ENCODE data around the gene KCNIP1. TPM values are rescaled to one million over a fixed set of nuclear protein-coding genes. Genes with fewer than 3 reads are reported as not detected.

Gene KCNIP1
- total RNA-seq, 2 donors from 2014 or later = not detected

DNA sequence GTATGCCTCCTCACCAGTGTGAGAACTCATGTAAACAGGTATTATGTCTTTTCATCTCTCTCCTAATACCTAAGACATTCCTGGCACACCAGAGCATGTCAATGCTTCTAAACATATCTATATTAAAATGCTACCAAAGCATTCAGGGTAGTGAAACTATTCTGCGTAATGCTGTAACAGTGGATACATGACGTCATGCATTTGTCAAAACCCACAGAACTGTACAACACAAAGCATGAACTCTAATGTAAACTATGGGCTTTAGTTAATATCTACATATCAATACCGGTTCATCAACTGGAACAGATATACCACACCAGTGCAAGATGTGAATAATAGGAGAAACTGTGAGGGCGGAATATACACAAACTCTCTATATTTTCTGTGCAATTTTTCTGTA is 207.5 kb downstream of the KCNIP1 start:
- Mint-ChIP-seq H3K36me3 (ENCODE audit: low read depth) (no peaks in the 10 kb centered on the region), H3K4me1 (no peaks in the 10 kb centered on the region), H3K27ac (no peak overlapping the region), H3K4me3 (no peak overlapping the region), H3K9me3 (peaks cover 7% of the 10 kb centered on the region), H3K27me3 (ENCODE audit: insufficient read depth) (no peaks in the 10 kb centered on the region)
- Histone ChIP-seq H3K4me3 (ENCODE audit: low read length) (no peak overlapping the region), H3K9ac (ENCODE audit: extremely low read depth, low read length, poor library complexity, severe bottlenecking) (no peak overlapping the region), H3K4me1 (ENCODE audit: control insufficient read depth, insufficient read depth, low read length) (no peaks in the 10 kb centered on the region), H3K27ac (ENCODE audit: low read depth, low read length) (no peak overlapping the region), H3K27me3 (ENCODE audit: control insufficient read depth, insufficient read depth, low read length, poor library complexity, severe bottlenecking) (no peaks in the 10 kb centered on the region), H3K9me3 (ENCODE audit: control insufficient read depth, low read length) (no peaks in the 10 kb centered on the region), H3K36me3 (ENCODE audit: control insufficient read depth, insufficient read depth, low read length) (no peaks in the 10 kb centered on the region)
- 67% methylated on average over 4 of the region's 4 CpGs; no CpG with 5 or more reads in 1 of the 2 experiments for WGBS, 2 experiments (ENCODE audit: insufficient coverage in 1 of 2, insufficient read length in 1 of 2)
- TF ChIP-seq, protein P1, sequence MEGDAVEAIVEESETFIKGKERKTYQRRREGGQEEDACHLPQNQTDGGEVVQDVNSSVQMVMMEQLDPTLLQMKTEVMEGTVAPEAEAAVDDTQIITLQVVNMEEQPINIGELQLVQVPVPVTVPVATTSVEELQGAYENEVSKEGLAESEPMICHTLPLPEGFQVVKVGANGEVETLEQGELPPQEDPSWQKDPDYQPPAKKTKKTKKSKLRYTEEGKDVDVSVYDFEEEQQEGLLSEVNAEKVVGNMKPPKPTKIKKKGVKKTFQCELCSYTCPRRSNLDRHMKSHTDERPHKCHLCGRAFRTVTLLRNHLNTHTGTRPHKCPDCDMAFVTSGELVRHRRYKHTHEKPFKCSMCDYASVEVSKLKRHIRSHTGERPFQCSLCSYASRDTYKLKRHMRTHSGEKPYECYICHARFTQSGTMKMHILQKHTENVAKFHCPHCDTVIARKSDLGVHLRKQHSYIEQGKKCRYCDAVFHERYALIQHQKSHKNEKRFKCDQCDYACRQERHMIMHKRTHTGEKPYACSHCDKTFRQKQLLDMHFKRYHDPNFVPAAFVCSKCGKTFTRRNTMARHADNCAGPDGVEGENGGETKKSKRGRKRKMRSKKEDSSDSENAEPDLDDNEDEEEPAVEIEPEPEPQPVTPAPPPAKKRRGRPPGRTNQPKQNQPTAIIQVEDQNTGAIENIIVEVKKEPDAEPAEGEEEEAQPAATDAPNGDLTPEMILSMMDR (conservative IDR thresholded peaks at IDR 0.05) = no peak
- no peak for DNase-seq

DNA sequence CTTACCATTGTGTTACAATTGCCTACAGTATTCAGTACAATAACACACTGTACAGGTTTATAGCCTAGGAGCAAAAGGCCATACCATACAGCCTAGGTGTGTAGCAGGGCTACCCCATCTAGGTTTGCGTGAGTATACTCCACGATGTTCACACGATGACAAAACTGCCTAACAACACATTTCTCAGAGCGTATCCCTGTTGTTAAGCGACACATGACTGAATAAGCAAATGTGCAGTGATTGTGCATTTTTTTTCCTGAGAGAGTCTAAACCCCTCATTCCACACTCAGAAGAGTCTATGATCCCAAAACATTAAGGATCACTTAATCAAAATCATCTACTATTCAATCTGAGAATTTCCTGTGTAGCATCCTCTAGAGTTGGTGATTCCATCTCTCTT is 211.3 kb downstream of the KCNIP1 start:
- H3K9me3 Mint-ChIP-seq = peaks cover 6% of the 10 kb centered on the region
- no peak overlapping the region for H3K27ac Mint-ChIP-seq
- 91 to 97% methylated on average over 5 of the region's 5 CpGs for WGBS, 2 experiments (ENCODE audit: insufficient coverage in 1 of 2, insufficient read length in 1 of 2)
- TF ChIP-seq, protein P1 (conservative IDR thresholded peaks at IDR 0.05) = no peak
- H3K36me3 Mint-ChIP-seq (ENCODE audit: low read depth) = no peaks in the 10 kb centered on the region
- Histone ChIP-seq H3K27me3 (ENCODE audit: control insufficient read depth, insufficient read depth, low read length, poor library complexity, severe bottlenecking) (no peaks in the 10 kb centered on the region), H3K4me1 (ENCODE audit: control insufficient read depth, insufficient read depth, low read length) (no peaks in the 10 kb centered on the region), H3K9me3 (ENCODE audit: control insufficient read depth, low read length) (no peaks in the 10 kb centered on the region), H3K27ac (ENCODE audit: low read depth, low read length) (no peak overlapping the region), H3K4me3 (ENCODE audit: low read length) (no peak overlapping the region), H3K36me3 (ENCODE audit: control insufficient read depth, insufficient read depth, low read length) (no peaks in the 10 kb centered on the region), H3K9ac (ENCODE audit: extremely low read depth, low read length, poor library complexity, severe bottlenecking) (no peak overlapping the region)
- peaks cover under 1% of the 10 kb centered on the region for H3K27me3 Mint-ChIP-seq (ENCODE audit: insufficient read depth)
- no peaks in the 10 kb centered on the region for H3K4me1 Mint-ChIP-seq
- DNase-seq = no peak
- H3K4me3 Mint-ChIP-seq = no peak overlapping the region

DNA sequence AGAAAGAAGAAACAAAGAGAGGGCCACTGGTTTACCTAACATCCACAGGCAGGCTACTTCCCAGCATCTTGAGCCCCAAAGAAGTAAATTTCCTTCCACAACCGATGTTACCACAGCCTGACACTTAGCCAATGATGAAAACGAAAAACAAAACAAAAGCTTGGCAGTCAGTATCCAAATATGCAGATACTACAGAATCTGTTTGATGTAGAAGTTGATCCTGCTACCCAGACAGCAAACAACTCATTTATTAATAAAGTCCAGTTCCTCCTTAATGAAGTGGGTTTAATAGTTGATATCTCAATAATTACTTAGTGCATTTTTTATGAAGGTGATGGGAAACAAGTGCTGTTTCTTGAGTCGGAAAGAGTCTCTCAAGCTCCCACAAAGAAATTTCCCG is 212.6 kb downstream of the KCNIP1 start:
- peaks cover 3% of the 10 kb centered on the region for H3K27me3 Mint-ChIP-seq (ENCODE audit: insufficient read depth)
- no peak for DNase-seq
- H3K4me1 ChIP-seq (ENCODE audit: control insufficient read depth, insufficient read depth, low read length) = no peaks in the 10 kb centered on the region

More for the DNA sequence above, 212.6 kb downstream of the KCNIP1 start:
- H3K9me3 ChIP-seq (ENCODE audit: control insufficient read depth, low read length) = no peaks in the 10 kb centered on the region
- H3K27ac ChIP-seq (ENCODE audit: low read depth, low read length) = no peak overlapping the region
- Mint-ChIP-seq H3K27ac (no peak overlapping the region), H3K4me1 (no peaks in the 10 kb centered on the region), H3K9me3 (peaks cover 5% of the 10 kb centered on the region), H3K36me3 (ENCODE audit: low read depth) (no peaks in the 10 kb centered on the region), H3K4me3 (no peak overlapping the region)
- H3K4me3 ChIP-seq (ENCODE audit: low read length) = no peak overlapping the region
- H3K9ac ChIP-seq (ENCODE audit: extremely low read depth, low read length, poor library complexity, severe bottlenecking) = no peak overlapping the region
- TF ChIP-seq, protein P1 (conservative IDR thresholded peaks at IDR 0.05) = no peak
- H3K36me3 ChIP-seq (ENCODE audit: control insufficient read depth, insufficient read depth, low read length) = no peaks in the 10 kb centered on the region
- WGBS, 2 experiments (ENCODE audit: insufficient coverage in 1 of 2, insufficient read length in 1 of 2) = 89 to 95% methylated on average over 2 to 4 of the region's 4 CpGs
- H3K27me3 ChIP-seq (ENCODE audit: control insufficient read depth, insufficient read depth, low read length, poor library complexity, severe bottlenecking) = no peaks in the 10 kb centered on the region
